NCI-H1436 treated with DMSO at 0.1 percent for 48 hours (cell line): ENCODE measurements around the gene CACNA2D3.

ENCODE experiments used
- DNase-seq: peaks from one replicate; lab custom pipeline; 2025; lab: John Stamatoyannopoulos, UW

The CACNA2D3 gene

GRCh38 chr3:54530944-54531343, 408.6 kb downstream of the CACNA2D3 start:
- DNase-seq, result no peak

- DNase-seq, result no peak
Measured at GRCh38 chr3:54531741-54532140, 409.4 kb downstream of the CACNA2D3 start.

- DNase-seq, result no peak
Measured at GRCh38 chr3:54533856-54534255, 411.5 kb downstream of the CACNA2D3 start.

GRCh38 chr3:54535619-54536018, 413.3 kb downstream of the CACNA2D3 start:
- no peak for DNase-seq

GRCh38 chr3:54536450-54536849, 414.1 kb downstream of the CACNA2D3 start:
- DNase-seq, result no peak

- no peak for DNase-seq
Measured at GRCh38 chr3:54537506-54537905, 415.2 kb downstream of the CACNA2D3 start.

GRCh38 chr3:54538346-54538745, 416.0 kb downstream of the CACNA2D3 start:
- no peak for DNase-seq

GRCh38 chr3:54541369-54541768, 419.0 kb downstream of the CACNA2D3 start:
- DNase-seq, result no peak

- no peak for DNase-seq
Measured at GRCh38 chr3:54543446-54543845, 421.1 kb downstream of the CACNA2D3 start.

GRCh38 chr3:54547051-54547450, 424.7 kb downstream of the CACNA2D3 start:
- DNase-seq, result no peak

- DNase-seq, result no peak
Measured at GRCh38 chr3:54547846-54548245, 425.5 kb downstream of the CACNA2D3 start.

GRCh38 chr3:54549607-54550220, 427.4 kb downstream of the CACNA2D3 start:
- DNase-seq, result no peak

- no peak for DNase-seq
Measured at GRCh38 chr3:54550221-54550977, 428.0 kb downstream of the CACNA2D3 start.

GRCh38 chr3:54556630-54557029, 434.3 kb downstream of the CACNA2D3 start:
- DNase-seq, result no peak

GRCh38 chr3:54557538-54558428, 435.4 kb downstream of the CACNA2D3 start:
- DNase-seq, result no peak

- peak; percentile 3 for DNase-seq
Measured at GRCh38 chr3:54563501-54564200, 441.3 kb downstream of the CACNA2D3 start.

GRCh38 chr3:54564374-54564925, 442.1 kb downstream of the CACNA2D3 start:
- DNase-seq, result no peak

GRCh38 chr3:54565956-54566355, 443.6 kb downstream of the CACNA2D3 start:
- no peak for DNase-seq

GRCh38 chr3:54567949-54568348, 445.6 kb downstream of the CACNA2D3 start:
- DNase-seq, result no peak

- DNase-seq, result no peak
Measured at GRCh38 chr3:54570008-54570407, 447.7 kb downstream of the CACNA2D3 start.

GRCh38 chr3:54572197-54572895, 450.0 kb downstream of the CACNA2D3 start:
- DNase-seq, result no peak
